ENCODE measurements around the gene DLG1. TPM values are rescaled to one million over a fixed set of nuclear protein-coding genes. Genes with fewer than 3 reads are reported as not detected.
A peak's percentile ranks its signal among the peaks of the same experiment; 100 is the strongest.

DLG1 gene
- total and polyA plus RNA-seq, 9 of the 15 experiments (the other 6 are each of a cell fraction or from before 2014, with no cell fraction given) = 9.4 to 63.5 (median 43.6) TPM

DNA sequence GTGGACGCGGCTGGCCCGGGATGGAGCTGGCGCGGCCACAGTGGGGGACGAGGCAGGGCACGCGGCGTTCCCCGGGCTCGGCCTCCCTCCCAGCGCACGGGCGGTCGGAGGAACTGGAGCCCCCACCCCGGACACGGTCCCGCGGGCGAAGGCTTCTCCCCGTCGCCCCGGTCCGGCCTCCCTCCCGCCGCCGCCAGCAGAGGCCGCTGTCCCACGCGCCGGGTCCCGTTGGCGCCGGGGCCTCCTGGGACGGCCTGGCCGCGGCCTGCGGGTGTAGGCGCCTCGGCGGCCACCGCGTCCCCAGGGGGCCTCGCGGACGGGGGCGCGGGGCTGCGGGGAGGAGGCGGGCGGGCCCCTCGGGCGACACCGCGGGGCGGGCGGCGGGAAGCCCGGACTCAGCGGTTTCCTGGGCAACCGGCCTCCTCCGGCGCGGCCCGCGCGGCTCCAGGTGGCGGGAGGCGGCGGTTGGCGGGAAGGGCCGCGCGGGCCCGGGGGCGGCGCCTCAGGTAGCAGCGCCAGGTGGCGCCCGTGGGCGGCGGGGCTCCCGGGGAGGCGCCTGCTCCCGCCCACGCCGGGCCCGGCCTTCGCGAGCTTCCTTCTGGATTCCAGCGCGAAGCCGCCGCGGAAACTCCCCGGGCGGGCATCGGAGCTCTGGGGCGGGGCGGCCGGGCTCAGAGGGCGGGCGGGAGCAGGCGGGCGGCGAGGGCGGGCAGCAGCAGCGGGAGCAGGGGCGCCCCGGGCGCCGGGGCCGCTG lies 295.5 kb downstream of the DLG1 start (continued):
- TF ChIP-seq, protein P1, sequence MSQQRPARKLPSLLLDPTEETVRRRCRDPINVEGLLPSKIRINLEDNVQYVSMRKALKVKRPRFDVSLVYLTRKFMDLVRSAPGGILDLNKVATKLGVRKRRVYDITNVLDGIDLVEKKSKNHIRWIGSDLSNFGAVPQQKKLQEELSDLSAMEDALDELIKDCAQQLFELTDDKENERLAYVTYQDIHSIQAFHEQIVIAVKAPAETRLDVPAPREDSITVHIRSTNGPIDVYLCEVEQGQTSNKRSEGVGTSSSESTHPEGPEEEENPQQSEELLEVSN (IDR thresholded peaks at IDR 0.05; ENCODE audit: borderline replicate concordance in 1 of 2, extremely low read depth in 1 of 2, insufficient read depth in 1 of 2, insufficient read length in 1 of 2, low read depth in 1 of 2, low read length in 1 of 2, poor library complexity in 1 of 2, severe bottlenecking in 1 of 2) = peak; percentile 92 to 99
- TF ChIP-seq, protein P2, sequence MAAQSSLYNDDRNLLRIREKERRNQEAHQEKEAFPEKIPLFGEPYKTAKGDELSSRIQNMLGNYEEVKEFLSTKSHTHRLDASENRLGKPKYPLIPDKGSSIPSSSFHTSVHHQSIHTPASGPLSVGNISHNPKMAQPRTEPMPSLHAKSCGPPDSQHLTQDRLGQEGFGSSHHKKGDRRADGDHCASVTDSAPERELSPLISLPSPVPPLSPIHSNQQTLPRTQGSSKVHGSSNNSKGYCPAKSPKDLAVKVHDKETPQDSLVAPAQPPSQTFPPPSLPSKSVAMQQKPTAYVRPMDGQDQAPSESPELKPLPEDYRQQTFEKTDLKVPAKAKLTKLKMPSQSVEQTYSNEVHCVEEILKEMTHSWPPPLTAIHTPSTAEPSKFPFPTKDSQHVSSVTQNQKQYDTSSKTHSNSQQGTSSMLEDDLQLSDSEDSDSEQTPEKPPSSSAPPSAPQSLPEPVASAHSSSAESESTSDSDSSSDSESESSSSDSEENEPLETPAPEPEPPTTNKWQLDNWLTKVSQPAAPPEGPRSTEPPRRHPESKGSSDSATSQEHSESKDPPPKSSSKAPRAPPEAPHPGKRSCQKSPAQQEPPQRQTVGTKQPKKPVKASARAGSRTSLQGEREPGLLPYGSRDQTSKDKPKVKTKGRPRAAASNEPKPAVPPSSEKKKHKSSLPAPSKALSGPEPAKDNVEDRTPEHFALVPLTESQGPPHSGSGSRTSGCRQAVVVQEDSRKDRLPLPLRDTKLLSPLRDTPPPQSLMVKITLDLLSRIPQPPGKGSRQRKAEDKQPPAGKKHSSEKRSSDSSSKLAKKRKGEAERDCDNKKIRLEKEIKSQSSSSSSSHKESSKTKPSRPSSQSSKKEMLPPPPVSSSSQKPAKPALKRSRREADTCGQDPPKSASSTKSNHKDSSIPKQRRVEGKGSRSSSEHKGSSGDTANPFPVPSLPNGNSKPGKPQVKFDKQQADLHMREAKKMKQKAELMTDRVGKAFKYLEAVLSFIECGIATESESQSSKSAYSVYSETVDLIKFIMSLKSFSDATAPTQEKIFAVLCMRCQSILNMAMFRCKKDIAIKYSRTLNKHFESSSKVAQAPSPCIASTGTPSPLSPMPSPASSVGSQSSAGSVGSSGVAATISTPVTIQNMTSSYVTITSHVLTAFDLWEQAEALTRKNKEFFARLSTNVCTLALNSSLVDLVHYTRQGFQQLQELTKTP (IDR thresholded peaks at IDR 0.05; ENCODE audit: low read depth in 1 of 2, partially characterized antibody in 2 of 2) = no peak
- TF ChIP-seq YY1 (IDR thresholded peaks at IDR 0.05; ENCODE audit: borderline replicate concordance in 1 of 3, control insufficient read depth in 1 of 3, extremely low read depth in 1 of 3, insufficient read depth in 3 of 3, insufficient read length in 1 of 3, insufficient replicate concordance in 2 of 3, low read depth in 1 of 3, low read length in 2 of 3) (peak in 2 of 3 experiments; percentile 29 to 58), RBFOX2 (IDR thresholded peaks at IDR 0.05; ENCODE audit: low read depth, low read length) (peak; percentile 66), PHF8 (IDR thresholded peaks at IDR 0.05; ENCODE audit: borderline replicate concordance, low read length) (peak; percentile 40; the same call in 1 of the 2 replicates)
- TF ChIP-seq, protein P3, sequence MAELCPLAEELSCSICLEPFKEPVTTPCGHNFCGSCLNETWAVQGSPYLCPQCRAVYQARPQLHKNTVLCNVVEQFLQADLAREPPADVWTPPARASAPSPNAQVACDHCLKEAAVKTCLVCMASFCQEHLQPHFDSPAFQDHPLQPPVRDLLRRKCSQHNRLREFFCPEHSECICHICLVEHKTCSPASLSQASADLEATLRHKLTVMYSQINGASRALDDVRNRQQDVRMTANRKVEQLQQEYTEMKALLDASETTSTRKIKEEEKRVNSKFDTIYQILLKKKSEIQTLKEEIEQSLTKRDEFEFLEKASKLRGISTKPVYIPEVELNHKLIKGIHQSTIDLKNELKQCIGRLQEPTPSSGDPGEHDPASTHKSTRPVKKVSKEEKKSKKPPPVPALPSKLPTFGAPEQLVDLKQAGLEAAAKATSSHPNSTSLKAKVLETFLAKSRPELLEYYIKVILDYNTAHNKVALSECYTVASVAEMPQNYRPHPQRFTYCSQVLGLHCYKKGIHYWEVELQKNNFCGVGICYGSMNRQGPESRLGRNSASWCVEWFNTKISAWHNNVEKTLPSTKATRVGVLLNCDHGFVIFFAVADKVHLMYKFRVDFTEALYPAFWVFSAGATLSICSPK (IDR thresholded peaks at IDR 0.05; ENCODE audit: borderline replicate concordance) = no peak
